ENCODE data around the gene RASA1.

The RASA1 gene

DNA sequence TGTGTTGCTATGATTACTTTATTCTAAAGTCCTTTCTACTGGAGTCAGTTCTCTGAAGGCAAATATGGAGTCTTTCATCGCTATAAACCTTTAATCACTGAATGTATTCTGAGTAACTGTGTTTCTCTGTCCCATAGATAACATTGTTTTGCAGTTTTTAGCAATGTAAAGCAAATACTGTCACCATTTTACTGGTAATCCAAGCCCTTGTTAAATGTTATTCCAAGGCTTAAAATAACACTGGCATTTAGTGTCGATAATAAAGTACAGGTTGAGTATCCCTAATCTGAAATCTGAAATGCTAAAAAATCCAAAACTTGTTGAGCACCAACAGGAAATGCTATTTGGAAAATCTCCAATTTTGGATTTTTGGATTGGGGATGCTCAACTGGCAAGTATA lies 120.4 kb downstream of the RASA1 start:
- TF ChIP-seq, protein P1, sequence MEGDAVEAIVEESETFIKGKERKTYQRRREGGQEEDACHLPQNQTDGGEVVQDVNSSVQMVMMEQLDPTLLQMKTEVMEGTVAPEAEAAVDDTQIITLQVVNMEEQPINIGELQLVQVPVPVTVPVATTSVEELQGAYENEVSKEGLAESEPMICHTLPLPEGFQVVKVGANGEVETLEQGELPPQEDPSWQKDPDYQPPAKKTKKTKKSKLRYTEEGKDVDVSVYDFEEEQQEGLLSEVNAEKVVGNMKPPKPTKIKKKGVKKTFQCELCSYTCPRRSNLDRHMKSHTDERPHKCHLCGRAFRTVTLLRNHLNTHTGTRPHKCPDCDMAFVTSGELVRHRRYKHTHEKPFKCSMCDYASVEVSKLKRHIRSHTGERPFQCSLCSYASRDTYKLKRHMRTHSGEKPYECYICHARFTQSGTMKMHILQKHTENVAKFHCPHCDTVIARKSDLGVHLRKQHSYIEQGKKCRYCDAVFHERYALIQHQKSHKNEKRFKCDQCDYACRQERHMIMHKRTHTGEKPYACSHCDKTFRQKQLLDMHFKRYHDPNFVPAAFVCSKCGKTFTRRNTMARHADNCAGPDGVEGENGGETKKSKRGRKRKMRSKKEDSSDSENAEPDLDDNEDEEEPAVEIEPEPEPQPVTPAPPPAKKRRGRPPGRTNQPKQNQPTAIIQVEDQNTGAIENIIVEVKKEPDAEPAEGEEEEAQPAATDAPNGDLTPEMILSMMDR (IDR thresholded peaks at IDR 0.05; ENCODE audit: extremely low read depth, insufficient read depth, missing control alignments) = no peak
- in situ Hi-C loops (cut with MboI; ENCODE audit: low pct_unique_long_range_greater_than_20kb, low sequenced_read_pairs, unreplicated experiment) = no loop called here
- DNase-seq (ENCODE audit: low spot score) = no peak

DNA sequence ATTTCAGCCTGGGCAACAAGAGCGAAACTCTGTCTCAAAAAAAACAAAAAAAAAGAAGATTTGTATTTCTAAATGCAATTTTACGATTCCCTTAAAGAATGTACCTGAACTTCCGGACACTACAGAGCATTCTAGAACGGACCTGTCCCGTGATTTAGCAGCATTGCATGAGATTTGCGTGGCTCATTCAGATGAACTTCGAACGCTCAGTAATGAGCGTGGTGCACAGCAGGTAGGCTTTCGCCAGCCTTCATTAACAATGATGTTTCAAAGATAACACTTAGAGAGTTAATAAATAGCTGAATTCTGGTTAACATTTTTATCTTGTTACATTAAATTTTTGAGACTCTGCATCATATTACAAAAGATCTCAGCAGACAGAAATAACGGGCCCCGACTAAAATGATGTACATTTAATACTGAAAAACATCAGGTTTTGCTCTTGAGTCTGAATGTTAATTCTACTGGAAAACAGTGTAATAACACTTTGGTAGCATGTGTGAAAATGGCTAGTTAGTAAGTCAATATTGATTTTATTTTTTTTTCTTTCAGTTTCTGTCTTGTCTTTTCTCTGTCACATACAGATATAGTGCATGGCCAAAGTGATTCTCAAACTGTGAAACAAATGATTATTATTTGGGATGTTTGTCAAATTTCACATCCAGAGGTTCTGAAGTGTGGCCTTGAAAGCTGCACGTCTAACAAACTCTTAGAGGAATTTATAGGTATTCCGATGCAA lies 121.8 kb downstream of the RASA1 start:
- DNase-seq (ENCODE audit: low spot score) = no peak
- in situ Hi-C loops (cut with MboI; ENCODE audit: low pct_unique_long_range_greater_than_20kb, low sequenced_read_pairs, unreplicated experiment) = no loop called here
- TF ChIP-seq, protein P1 (IDR thresholded peaks at IDR 0.05; ENCODE audit: extremely low read depth, insufficient read depth, missing control alignments) = no peak

DNA sequence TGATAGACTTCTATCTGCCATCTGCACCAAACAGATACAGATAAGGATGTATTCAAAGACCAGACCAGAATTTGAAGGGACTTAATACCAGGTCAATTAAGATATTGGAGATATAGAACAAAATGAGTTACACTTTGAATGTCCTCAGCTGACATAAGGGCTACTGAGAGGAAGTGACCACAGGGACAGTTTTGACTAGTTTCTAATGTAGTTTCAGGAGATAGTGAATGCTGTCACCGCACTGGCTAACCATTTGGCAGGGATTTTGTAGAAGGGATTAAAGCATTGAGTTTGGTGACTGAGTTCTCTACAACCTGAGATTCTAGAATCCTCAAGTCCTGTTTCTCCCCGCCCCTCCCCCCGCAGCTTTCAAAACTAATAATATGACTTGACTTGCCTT lies 122.4 kb downstream of the RASA1 start:
- TF ChIP-seq, protein P1 (IDR thresholded peaks at IDR 0.05; ENCODE audit: extremely low read depth, insufficient read depth, missing control alignments) = no peak
- DNase-seq (ENCODE audit: low spot score) = no peak
- in situ Hi-C loops (cut with MboI; ENCODE audit: low pct_unique_long_range_greater_than_20kb, low sequenced_read_pairs, unreplicated experiment) = no loop called here

- TF ChIP-seq, protein P1 (IDR thresholded peaks at IDR 0.05; ENCODE audit: extremely low read depth, insufficient read depth, missing control alignments) = no peak
- in situ Hi-C loops (cut with MboI; ENCODE audit: low pct_unique_long_range_greater_than_20kb, low sequenced_read_pairs, unreplicated experiment) = no loop called here
- DNase-seq (ENCODE audit: low spot score) = no peak
Measured at GRCh38 chr5:87390576-87391199, 123.0 kb downstream of the RASA1 start.

- TF ChIP-seq, protein P1 (IDR thresholded peaks at IDR 0.05; ENCODE audit: extremely low read depth, insufficient read depth, missing control alignments) = no peak
- DNase-seq (ENCODE audit: low spot score) = no peak
- in situ Hi-C loops (cut with MboI; ENCODE audit: low pct_unique_long_range_greater_than_20kb, low sequenced_read_pairs, unreplicated experiment) = no loop called here
Measured at GRCh38 chr5:87392170-87392569, 124.5 kb downstream of the RASA1 start.

DNA sequence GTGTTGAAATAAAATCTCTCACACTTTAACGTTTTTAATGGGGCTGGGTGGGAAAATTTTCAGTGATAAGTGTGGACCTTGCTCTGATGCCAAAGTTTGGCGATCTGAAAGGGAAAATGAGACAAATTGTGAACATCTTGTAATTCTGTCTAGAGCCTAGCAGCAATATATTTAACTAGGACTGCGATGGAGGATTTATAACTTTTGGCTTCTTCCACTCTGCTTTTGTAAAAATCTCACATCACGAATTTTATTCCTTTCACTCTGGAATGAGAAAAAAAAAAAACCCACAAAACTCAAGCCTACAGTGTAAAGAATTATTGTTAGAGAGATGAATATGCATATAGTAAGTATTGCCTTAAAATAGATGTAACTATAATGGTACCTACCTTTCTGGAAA lies 125.1 kb downstream of the RASA1 start:
- no peak for DNase-seq (ENCODE audit: low spot score)
- TF ChIP-seq, protein P1 (IDR thresholded peaks at IDR 0.05; ENCODE audit: extremely low read depth, insufficient read depth, missing control alignments) = no peak
- in situ Hi-C loops (cut with MboI; ENCODE audit: low pct_unique_long_range_greater_than_20kb, low sequenced_read_pairs, unreplicated experiment) = no loop called here
